ENCODE results near the gene DOCK2.

GRCh38 chr5:169651526-169651925, 14.5 kb downstream of the DOCK2 start:
- TF ChIP-seq CTCF (conservative IDR thresholded peaks at IDR 0.05; ENCODE audit: low read length) (no peak), EZH2phosphoT487 (IDR thresholded peaks at IDR 0.05; ENCODE audit: borderline replicate concordance) (no peak)

Data from Loucy (cell line).